GM12878 (cell line): Measurements from ENCODE around the gene RAB40B. TPM values are rescaled to one million over a fixed set of nuclear protein-coding genes. Genes with fewer than 3 reads are reported as not detected.
A peak's percentile ranks its signal among the peaks of the same experiment; 100 is the strongest.

ENCODE experiments used
- BCL11A ChIP-seq: IDR thresholded peaks from 2 replicates; pipeline ENCODE4 v1.6.1; 2011; ENCODE audit warnings: low read depth, low read length
- CBFB ChIP-seq: IDR thresholded peaks from 2 replicates; pipeline ENCODE4 v1.6.1; 2016; ENCODE audit warnings: antibody characterized with exemption, low read depth
- CEBPZ ChIP-seq: fragments of 150-350 bp; IDR thresholded peaks from 2 replicates; pipeline ENCODE4 v1.6.1; 2016; ENCODE audit warnings: low read depth, low read length
- CHD2 ChIP-seq: IDR thresholded peaks from 2 replicates; pipeline ENCODE4 v1.6.1; 2011; ENCODE audit warnings: low read depth, low read length, improper control_type of control experiment, borderline replicate concordance
- CREB1 ChIP-seq: IDR thresholded peaks from 2 replicates; pipeline ENCODE4 v1.6.1; 2012; ENCODE audit warnings: low read depth, mild to moderate bottlenecking, inconsistent platforms
- FOS ChIP-seq: IDR thresholded peaks from 3 replicates; pipeline ENCODE4 v1.6.1; 2011; ENCODE audit warnings: borderline replicate concordance; ENCODE audit not compliant: insufficient read length; ENCODE audit errors: extremely low read depth
- HDGF ChIP-seq: fragments of 450-650 bp; IDR thresholded peaks from 2 replicates; pipeline ENCODE4 v1.6.1; 2016; ENCODE audit warnings: antibody characterized with exemption
- LARP7 ChIP-seq: fragments of 450-650 bp; IDR thresholded peaks from 2 replicates; pipeline ENCODE4 v1.6.1; 2017; ENCODE audit warnings: mild to moderate bottlenecking
- POLR2AphosphoS5 ChIP-seq: IDR thresholded peaks from 2 replicates; pipeline ENCODE4 v1.6.1; 2011; ENCODE audit warnings: mild to moderate bottlenecking, low read length, inconsistent platforms
- TCF7 ChIP-seq: IDR thresholded peaks from 2 replicates; pipeline ENCODE4 v1.6.1; 2014; ENCODE audit warnings: antibody characterized with exemption, borderline replicate concordance
- YY1 ChIP-seq: IDR thresholded peaks from 2 replicates; pipeline ENCODE4 v1.6.1; 2011; ENCODE audit warnings: low read depth, mild to moderate bottlenecking, low read length
- ZBED1 ChIP-seq: IDR thresholded peaks from 2 replicates; pipeline ENCODE4 v1.6.1; 2016; ENCODE audit warnings: borderline replicate concordance
- ZBTB11 ChIP-seq: fragments of 450-650 bp; formaldehyde crosslinking; IDR thresholded peaks from 2 replicates; pipeline ENCODE4 v1.5.0; 2022; ENCODE audit warnings: mild to moderate bottlenecking, missing genetic modification characterization
- polyA plus RNA-seq, 11 experiments: library from polyadenylated mRNA; depleted of rRNA in 4 of 11; unstranded in 6 of 11; stranded (reverse) in 5 of 11; fragments of >200 nt; fragmentation: Nextera tagmentation in 4 of 11; fragmentation: Illumina TruSeq in 1 of 11; extraction: Ambion mirVana in 4 of 11; extraction: Trizol in 1 of 11; gene quantifications; 1 replicate in 1 of 11; 2 replicates in 10 of 11; pipeline versions ENCODE4 v1.2.1 to v1.2.3, GENCODE V29; 2011 to 2016; ENCODE audit warnings: inconsistent platforms in 2 of 11, missing spikeins in 2 of 11, low read depth in 1 of 11
- total RNA-seq, 4 experiments: library from RNA; depleted of rRNA in 3 of 4; stranded (reverse); fragments of >200 nt in 3 of 4; fragmentation: Illumina TruSeq in 1 of 4; extraction: Trizol in 1 of 4; gene quantifications; 2 replicates each; pipeline versions ENCODE4 v1.2.1 to v1.2.3, GENCODE V29; 2013 to 2021
- TF ChIP-seq, protein P1 (sequence below): IDR thresholded peaks from 2 replicates; pipeline ENCODE4 v1.6.1; 2012; ENCODE audit warnings: mild to moderate bottlenecking, low read depth, low read length
- TF ChIP-seq, protein P2 (sequence below): IDR thresholded peaks from 2 replicates; pipeline ENCODE4 v1.6.1; 2011; ENCODE audit warnings: low read depth, mild to moderate bottlenecking, low read length, moderate library complexity, borderline replicate concordance; ENCODE audit errors: extremely low read depth
- TF ChIP-seq, protein P3 (sequence below), 3 experiments: IDR thresholded peaks in 2 of 3; conservative IDR thresholded peaks in 1 of 3; 2 replicates each; pipeline ENCODE4 v1.5.1; 2011; ENCODE audit warnings: low read depth in 3 of 3, low read length in 3 of 3, mild to moderate bottlenecking in 3 of 3, control low read depth in 2 of 3, moderate library complexity in 2 of 3, inconsistent platforms in 1 of 3, mixed read lengths in 1 of 3; ENCODE audit not compliant: control insufficient read depth in 2 of 3, insufficient read depth in 1 of 3; ENCODE audit errors: extremely low read depth in 1 of 3
- TF ChIP-seq, protein P4 (sequence below): IDR thresholded peaks from 2 replicates; pipeline ENCODE4 v1.6.1; 2012; ENCODE audit warnings: low read depth, low read length, improper control_type of control experiment

The RAB40B gene
- total and polyA plus RNA-seq, 10 of the 15 experiments (the other 5 are each of a cell fraction or from before 2014, with no cell fraction given): 0.06 to 2.8 (median 1.4) TPM

- TF ChIP-seq, protein P1, sequence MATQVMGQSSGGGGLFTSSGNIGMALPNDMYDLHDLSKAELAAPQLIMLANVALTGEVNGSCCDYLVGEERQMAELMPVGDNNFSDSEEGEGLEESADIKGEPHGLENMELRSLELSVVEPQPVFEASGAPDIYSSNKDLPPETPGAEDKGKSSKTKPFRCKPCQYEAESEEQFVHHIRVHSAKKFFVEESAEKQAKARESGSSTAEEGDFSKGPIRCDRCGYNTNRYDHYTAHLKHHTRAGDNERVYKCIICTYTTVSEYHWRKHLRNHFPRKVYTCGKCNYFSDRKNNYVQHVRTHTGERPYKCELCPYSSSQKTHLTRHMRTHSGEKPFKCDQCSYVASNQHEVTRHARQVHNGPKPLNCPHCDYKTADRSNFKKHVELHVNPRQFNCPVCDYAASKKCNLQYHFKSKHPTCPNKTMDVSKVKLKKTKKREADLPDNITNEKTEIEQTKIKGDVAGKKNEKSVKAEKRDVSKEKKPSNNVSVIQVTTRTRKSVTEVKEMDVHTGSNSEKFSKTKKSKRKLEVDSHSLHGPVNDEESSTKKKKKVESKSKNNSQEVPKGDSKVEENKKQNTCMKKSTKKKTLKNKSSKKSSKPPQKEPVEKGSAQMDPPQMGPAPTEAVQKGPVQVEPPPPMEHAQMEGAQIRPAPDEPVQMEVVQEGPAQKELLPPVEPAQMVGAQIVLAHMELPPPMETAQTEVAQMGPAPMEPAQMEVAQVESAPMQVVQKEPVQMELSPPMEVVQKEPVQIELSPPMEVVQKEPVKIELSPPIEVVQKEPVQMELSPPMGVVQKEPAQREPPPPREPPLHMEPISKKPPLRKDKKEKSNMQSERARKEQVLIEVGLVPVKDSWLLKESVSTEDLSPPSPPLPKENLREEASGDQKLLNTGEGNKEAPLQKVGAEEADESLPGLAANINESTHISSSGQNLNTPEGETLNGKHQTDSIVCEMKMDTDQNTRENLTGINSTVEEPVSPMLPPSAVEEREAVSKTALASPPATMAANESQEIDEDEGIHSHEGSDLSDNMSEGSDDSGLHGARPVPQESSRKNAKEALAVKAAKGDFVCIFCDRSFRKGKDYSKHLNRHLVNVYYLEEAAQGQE: no peak
- TF ChIP-seq ZBED1: no peak
- TF ChIP-seq CREB1: no peak
- TF ChIP-seq, protein P2, sequence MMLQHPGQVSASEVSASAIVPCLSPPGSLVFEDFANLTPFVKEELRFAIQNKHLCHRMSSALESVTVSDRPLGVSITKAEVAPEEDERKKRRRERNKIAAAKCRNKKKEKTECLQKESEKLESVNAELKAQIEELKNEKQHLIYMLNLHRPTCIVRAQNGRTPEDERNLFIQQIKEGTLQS: no peak
- TF ChIP-seq CBFB: no peak
- TF ChIP-seq, protein P3, sequence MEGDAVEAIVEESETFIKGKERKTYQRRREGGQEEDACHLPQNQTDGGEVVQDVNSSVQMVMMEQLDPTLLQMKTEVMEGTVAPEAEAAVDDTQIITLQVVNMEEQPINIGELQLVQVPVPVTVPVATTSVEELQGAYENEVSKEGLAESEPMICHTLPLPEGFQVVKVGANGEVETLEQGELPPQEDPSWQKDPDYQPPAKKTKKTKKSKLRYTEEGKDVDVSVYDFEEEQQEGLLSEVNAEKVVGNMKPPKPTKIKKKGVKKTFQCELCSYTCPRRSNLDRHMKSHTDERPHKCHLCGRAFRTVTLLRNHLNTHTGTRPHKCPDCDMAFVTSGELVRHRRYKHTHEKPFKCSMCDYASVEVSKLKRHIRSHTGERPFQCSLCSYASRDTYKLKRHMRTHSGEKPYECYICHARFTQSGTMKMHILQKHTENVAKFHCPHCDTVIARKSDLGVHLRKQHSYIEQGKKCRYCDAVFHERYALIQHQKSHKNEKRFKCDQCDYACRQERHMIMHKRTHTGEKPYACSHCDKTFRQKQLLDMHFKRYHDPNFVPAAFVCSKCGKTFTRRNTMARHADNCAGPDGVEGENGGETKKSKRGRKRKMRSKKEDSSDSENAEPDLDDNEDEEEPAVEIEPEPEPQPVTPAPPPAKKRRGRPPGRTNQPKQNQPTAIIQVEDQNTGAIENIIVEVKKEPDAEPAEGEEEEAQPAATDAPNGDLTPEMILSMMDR (IDR thresholded peaks at IDR 0.05 in 2 of 3, conservative IDR thresholded peaks at IDR 0.05 in 1 of 3; ENCODE audit: control insufficient read depth in 2 of 3, extremely low read depth in 1 of 3, insufficient read depth in 1 of 3, low read depth in 3 of 3, low read length in 3 of 3): peak; percentile 43 to 56 (median 46); a peak in 4 of 6 replicates
- TF ChIP-seq CHD2: no peak
- TF ChIP-seq CEBPZ: no peak
- TF ChIP-seq HDGF: no peak
- TF ChIP-seq, protein P4, sequence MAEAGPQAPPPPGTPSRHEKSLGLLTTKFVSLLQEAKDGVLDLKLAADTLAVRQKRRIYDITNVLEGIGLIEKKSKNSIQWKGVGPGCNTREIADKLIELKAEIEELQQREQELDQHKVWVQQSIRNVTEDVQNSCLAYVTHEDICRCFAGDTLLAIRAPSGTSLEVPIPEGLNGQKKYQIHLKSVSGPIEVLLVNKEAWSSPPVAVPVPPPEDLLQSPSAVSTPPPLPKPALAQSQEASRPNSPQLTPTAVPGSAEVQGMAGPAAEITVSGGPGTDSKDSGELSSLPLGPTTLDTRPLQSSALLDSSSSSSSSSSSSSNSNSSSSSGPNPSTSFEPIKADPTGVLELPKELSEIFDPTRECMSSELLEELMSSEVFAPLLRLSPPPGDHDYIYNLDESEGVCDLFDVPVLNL: no peak
- TF ChIP-seq BCL11A: no peak
- no peak for TF ChIP-seq TCF7
- TF ChIP-seq POLR2AphosphoS5: no peak
- TF ChIP-seq ZBTB11 (CRISPR knock-in tag): no peak
- TF ChIP-seq LARP7: no peak
- TF ChIP-seq FOS: no peak
- TF ChIP-seq YY1: no peak
Measured at GRCh38 chr17:82668631-82669099, 29.8 kb downstream of the RAB40B start (continued).
